ENCODE data around the gene DOCK4. TPM values are rescaled to one million over a fixed set of nuclear protein-coding genes. Genes with fewer than 3 reads are reported as not detected.

Gene DOCK4
- total RNA-seq, 4 donors from 2014 or later, result 6.4 to 20.5 (median 9.7) TPM

DNA sequence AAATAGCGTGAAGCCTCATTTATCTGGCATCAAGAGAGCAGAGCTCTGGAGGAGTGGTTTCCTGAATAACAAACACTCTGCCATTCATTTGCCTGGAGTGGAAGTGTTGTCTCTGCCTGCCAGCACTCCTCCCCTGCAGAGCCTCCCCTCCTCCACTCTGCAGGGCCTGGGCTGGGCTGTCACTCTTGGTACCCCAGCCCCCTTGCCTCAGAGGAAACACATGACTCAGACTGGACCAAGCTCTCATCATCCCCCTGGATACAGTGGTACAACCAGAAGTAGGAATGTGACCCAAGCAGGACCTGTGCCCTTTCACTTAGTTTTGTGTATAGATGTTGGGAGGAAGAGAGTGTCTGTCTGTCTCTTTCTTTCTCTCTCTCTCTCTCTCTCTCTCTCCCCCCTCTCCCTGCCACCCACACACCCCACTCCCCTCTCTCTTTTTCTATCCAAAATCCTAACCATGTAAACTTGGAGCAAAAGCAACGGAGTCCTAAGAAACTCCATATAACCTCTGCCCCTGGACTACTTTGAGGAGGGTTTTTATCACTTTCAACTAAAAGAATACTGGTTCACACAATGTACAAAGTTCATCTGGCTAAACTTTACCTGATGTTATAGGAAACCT, 43.9 kb downstream of the DOCK4 start:
- Histone ChIP-seq H3K27ac (no peak overlapping the region), H3K36me3 (no peaks in the 10 kb centered on the region), H3K9me3 (no peaks in the 10 kb centered on the region), H3K4me3 (no peak overlapping the region), H3K27me3 (no peaks in the 10 kb centered on the region), H3K4me1 (peaks cover 8% of the 10 kb centered on the region)
- DNase-seq (ENCODE audit: low spot score in 2 of 2), result no peak
- TF ChIP-seq EP300 (IDR thresholded peaks at IDR 0.05), result no peak
- no peak for TF ChIP-seq POLR2AphosphoS5 (IDR thresholded peaks at IDR 0.05)
- TF ChIP-seq CTCF (IDR thresholded peaks at IDR 0.05), result no peak
- WGBS, result 56% methylated on average over 2 of the region's 2 CpGs

- H3K4me3 ChIP-seq, result no peak overlapping the region
- H3K27ac ChIP-seq, result no peak overlapping the region
- DNase-seq (ENCODE audit: low spot score in 2 of 2), result no peak
- WGBS, result 61% methylated on average over 3 of the region's 3 CpGs
- TF ChIP-seq EP300 (IDR thresholded peaks at IDR 0.05) (no peak), CTCF (IDR thresholded peaks at IDR 0.05) (no peak), POLR2A (IDR thresholded peaks at IDR 0.05) (no peak), POLR2AphosphoS5 (IDR thresholded peaks at IDR 0.05) (no peak)
- H3K4me1 ChIP-seq, result peaks cover 8% of the 10 kb centered on the region
- H3K27me3 ChIP-seq, result no peaks in the 10 kb centered on the region
- no peaks in the 10 kb centered on the region for H3K36me3 ChIP-seq
- no peaks in the 10 kb centered on the region for H3K9me3 ChIP-seq
Measured at GRCh38 chr7:112161253-112162141, 44.7 kb downstream of the DOCK4 start.

DNA sequence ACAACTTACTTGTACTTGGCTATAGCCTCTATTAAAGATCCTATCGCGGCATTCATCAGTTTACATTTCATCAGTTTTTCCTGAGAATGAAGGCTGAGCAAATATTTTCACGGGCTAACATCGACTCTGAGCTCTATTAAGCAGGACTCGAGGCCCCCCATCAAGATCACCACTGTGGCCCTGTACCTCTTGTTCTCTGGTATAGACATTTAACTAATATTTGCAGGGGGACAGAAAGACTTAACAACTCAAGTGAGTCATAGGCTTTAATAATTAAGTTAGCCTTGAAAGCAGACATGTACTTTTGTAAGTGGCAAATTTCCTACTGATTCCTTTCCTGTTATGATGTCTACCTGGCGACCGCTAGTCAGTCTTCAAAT, 45.4 kb downstream of the DOCK4 start:
- H3K36me3 ChIP-seq, result no peaks in the 10 kb centered on the region
- WGBS, result 80% methylated on average over 7 of the region's 7 CpGs
- no peaks in the 10 kb centered on the region for H3K27me3 ChIP-seq
- no peak for DNase-seq (ENCODE audit: low spot score in 2 of 2)
- no peak overlapping the region for H3K4me3 ChIP-seq
- H3K9me3 ChIP-seq, result no peaks in the 10 kb centered on the region
- peaks cover 8% of the 10 kb centered on the region for H3K4me1 ChIP-seq
- H3K27ac ChIP-seq, result no peak overlapping the region
- TF ChIP-seq POLR2AphosphoS5 (IDR thresholded peaks at IDR 0.05) (no peak), EP300 (IDR thresholded peaks at IDR 0.05) (no peak), CTCF (IDR thresholded peaks at IDR 0.05) (no peak), POLR2A (IDR thresholded peaks at IDR 0.05) (no peak)

GRCh38 chr7:112160130-112160770, 45.9 kb downstream of the DOCK4 start:
- no peak overlapping the region for H3K4me3 ChIP-seq
- no peaks in the 10 kb centered on the region for H3K36me3 ChIP-seq
- peaks cover 8% of the 10 kb centered on the region for H3K4me1 ChIP-seq
- H3K9me3 ChIP-seq, result no peaks in the 10 kb centered on the region
- no peaks in the 10 kb centered on the region for H3K27me3 ChIP-seq
- DNase-seq (ENCODE audit: low spot score in 2 of 2), result no peak
- 82% methylated on average over 2 of the region's 2 CpGs for WGBS
- TF ChIP-seq EP300 (IDR thresholded peaks at IDR 0.05) (no peak), CTCF (IDR thresholded peaks at IDR 0.05) (no peak)
- H3K27ac ChIP-seq, result no peak overlapping the region

DNA sequence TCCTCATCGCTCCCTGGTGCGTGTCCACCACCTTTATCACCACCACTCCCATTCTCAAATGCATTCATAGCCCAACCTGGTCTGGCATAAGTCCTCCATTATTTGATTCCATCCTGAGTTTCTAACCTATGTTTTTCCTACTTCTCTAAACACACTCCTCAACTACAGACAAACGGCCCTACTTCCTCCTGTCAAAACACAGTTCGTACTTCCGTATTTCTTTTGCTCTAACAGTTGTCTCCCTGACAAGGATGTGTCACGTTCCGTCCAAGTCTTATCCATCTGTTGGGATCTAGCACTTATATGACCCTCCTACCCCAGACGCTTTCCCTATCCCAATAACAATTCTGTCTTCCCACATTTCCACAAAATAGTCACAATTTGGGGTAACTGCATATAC, 46.8 kb downstream of the DOCK4 start:
- 86% methylated on average over 8 of the region's 8 CpGs for WGBS
- Histone ChIP-seq H3K9me3 (no peaks in the 10 kb centered on the region), H3K27me3 (no peaks in the 10 kb centered on the region), H3K4me3 (no peak overlapping the region), H3K4me1 (peaks cover 8% of the 10 kb centered on the region), H3K36me3 (no peaks in the 10 kb centered on the region), H3K27ac (no peak overlapping the region)
- TF ChIP-seq POLR2A (IDR thresholded peaks at IDR 0.05), result no peak
- TF ChIP-seq POLR2AphosphoS5 (IDR thresholded peaks at IDR 0.05), result no peak
- no peak for TF ChIP-seq EP300 (IDR thresholded peaks at IDR 0.05)
- no peak for TF ChIP-seq CTCF (IDR thresholded peaks at IDR 0.05)
- DNase-seq (ENCODE audit: low spot score in 2 of 2), result no peak
